Erythroblast (primary cell): ENCODE data around the gene AP3D1.

Experiments
- GATA1 ChIP-seq: IDR thresholded peaks from 2 replicates; pipeline ENCODE4 v1.6.1; 2011; ENCODE audit warnings: low read depth, mild to moderate bottlenecking, control low read depth, low read length, moderate library complexity
- POLR2A ChIP-seq: IDR thresholded peaks from 2 replicates; pipeline ENCODE4 v1.6.1; 2011; ENCODE audit warnings: mild to moderate bottlenecking, low read length

GRCh38 chr19:2103045-2103707, 48.2 kb downstream of the AP3D1 start:
- no peak for TF ChIP-seq POLR2A
- TF ChIP-seq GATA1 = no peak
